Right lobe of liver (tissue), 6 donors: ENCODE measurements around the gene CRYBG1. TPM values are rescaled to one million over a fixed set of nuclear protein-coding genes. Genes with fewer than 3 reads are reported as not detected.

Experiments used
- ATAC-seq, 4 donors: fragments of 200-7000 bp; cut with Tn5 transposase; one replicate each; pipeline ENCODE4 v1.9.1; 2020; ENCODE audit warnings: mild to moderate bottlenecking in 4 of 4, moderate library complexity in 4 of 4
- DNase-seq, 3 donors: peaks; one replicate each; pipeline ENCODE4 v3.0.0-alpha.2; 2020
- H3K27ac ChIP-seq, 3 donors: fragments of 200-600 bp; one replicate each; pipeline ENCODE4 v1.8.0; 2022
- H3K27me3 ChIP-seq, 2 donors: fragments of 200-600 bp; one replicate each; pipeline ENCODE4 v1.8.0; 2022
- H3K36me3 ChIP-seq, 4 donors: fragments of 200-600 bp; sonication (generic) in 1 of 4; one replicate each; pipeline versions ENCODE4 v1.5.1 to v1.8.0; 2017 to 2022; ENCODE audit warnings: control low read depth in 1 of 4
- H3K4me1 ChIP-seq, 4 donors: fragments of 200-600 bp; sonication (generic) in 1 of 4; one replicate each; pipeline versions ENCODE4 v1.5.1 to v1.8.0; 2017 to 2022; ENCODE audit warnings: control low read depth in 1 of 4
- H3K4me3 ChIP-seq, 3 donors: fragments of 200-600 bp; one replicate each; pipeline ENCODE4 v1.8.0; 2022
- H3K9me3 ChIP-seq, 4 donors: fragments of 200-600 bp; sonication (generic) in 1 of 4; one replicate each; pipeline versions ENCODE4 v1.5.1 to v1.8.0; 2017 to 2022; ENCODE audit warnings: control low read depth in 1 of 4
- POLR2A ChIP-seq: fragments of 450-650 bp; IDR thresholded peaks from one replicate; pipeline ENCODE4 v1.6.1; 2017; ENCODE audit warnings: antibody characterized with exemption, mild to moderate bottlenecking
- WGBS: methylation state at CpG from one replicate; pipeline ENCODE4 v1.1.6; 2018; ENCODE audit warnings: low coverage, low lambda C conversion rate; ENCODE audit not compliant: insufficient coverage; ENCODE audit errors: missing lambda C conversion rate; 5-methylcytosine and 5-hydroxymethylcytosine counted together
- intact Hi-C, 2 donors: fragments of 100-400 bp; cut with DNase I; formaldehyde crosslinking; loops; one replicate each; pipeline versions ENCODE4 v1.11.2 to v1.14.1; 2022
- total RNA-seq, 6 experiments: library from RNA; depleted of rRNA in 2 of 6; stranded (reverse); fragments of >200 nt in 2 of 6; fragmentation: NEBNext Ultra II Directional in 3 of 6; extraction: Animal tissue kit (Norgen Biotek cat#: 25700) in 3 of 6; gene quantifications; one replicate each; pipeline versions ENCODE4 v1.1.0 to v1.2.4, GENCODE V29; 2016 to 2023
- TF ChIP-seq, protein P1 (sequence below), 4 donors: fragments of 200-600 bp in 3 of 4; fragments of 450-650 bp in 1 of 4; IDR thresholded peaks; one replicate each; pipeline versions ENCODE4 v1.5.1 to v1.8.0; 2016 to 2022; ENCODE audit warnings: antibody characterized with exemption in 4 of 4, mild to moderate bottlenecking in 2 of 4
- donor health status: DM: no; HTN: yes; CAD: no.
- donor health status: DM: no; HTN: no; CAD: no.
- donor health status: DM: no; HTN: no; CAD: no.
- donor health status: DM: no; HTN: yes; CAD: no.
- donor health status: DM: no; HTN: yes; CAD: no.

CRYBG1 gene
- total RNA-seq, 6 experiments from 2014 or later, result 6.8 to 10.9 (median 7.9) TPM

DNA sequence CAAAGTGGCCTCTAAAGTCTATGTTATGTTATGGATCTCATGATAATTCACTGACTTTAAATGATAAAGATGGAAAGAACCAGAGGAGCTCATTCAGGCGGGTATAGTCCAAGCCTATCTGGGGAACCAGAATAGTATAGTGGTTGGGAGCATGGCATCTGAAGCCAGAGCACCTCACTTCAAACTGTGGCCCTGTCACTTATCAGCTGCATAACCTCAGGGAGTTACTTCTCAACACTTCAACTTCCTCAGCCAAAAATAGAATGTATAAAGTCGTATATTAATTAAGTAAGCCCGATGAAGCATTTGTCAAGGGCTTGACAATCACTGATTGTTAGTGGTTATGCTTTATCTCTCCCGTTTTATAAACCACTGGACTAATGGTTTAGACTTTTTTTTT lies 156.1 kb downstream of the CRYBG1 start:
- no peaks in the 10 kb centered on the region for H3K27me3 ChIP-seq
- no peak overlapping the region for H3K27ac ChIP-seq
- ATAC-seq (no peak), DNase-seq (no peak)
- intact Hi-C loops, result no loop called here
- no peaks in the 10 kb centered on the region for H3K36me3 ChIP-seq
- H3K4me3 ChIP-seq, result no peak overlapping the region
- H3K9me3 ChIP-seq, result no peaks in the 10 kb centered on the region
- TF ChIP-seq POLR2A, result no peak
- TF ChIP-seq, protein P1, sequence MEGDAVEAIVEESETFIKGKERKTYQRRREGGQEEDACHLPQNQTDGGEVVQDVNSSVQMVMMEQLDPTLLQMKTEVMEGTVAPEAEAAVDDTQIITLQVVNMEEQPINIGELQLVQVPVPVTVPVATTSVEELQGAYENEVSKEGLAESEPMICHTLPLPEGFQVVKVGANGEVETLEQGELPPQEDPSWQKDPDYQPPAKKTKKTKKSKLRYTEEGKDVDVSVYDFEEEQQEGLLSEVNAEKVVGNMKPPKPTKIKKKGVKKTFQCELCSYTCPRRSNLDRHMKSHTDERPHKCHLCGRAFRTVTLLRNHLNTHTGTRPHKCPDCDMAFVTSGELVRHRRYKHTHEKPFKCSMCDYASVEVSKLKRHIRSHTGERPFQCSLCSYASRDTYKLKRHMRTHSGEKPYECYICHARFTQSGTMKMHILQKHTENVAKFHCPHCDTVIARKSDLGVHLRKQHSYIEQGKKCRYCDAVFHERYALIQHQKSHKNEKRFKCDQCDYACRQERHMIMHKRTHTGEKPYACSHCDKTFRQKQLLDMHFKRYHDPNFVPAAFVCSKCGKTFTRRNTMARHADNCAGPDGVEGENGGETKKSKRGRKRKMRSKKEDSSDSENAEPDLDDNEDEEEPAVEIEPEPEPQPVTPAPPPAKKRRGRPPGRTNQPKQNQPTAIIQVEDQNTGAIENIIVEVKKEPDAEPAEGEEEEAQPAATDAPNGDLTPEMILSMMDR (IDR thresholded peaks at IDR 0.05), result no peak
- 39% methylated on average over 4 of the region's 4 CpGs for WGBS
- peaks cover 0 to 21% (median under 1%) of the 10 kb centered on the region in 4 donors for H3K4me1 ChIP-seq

DNA sequence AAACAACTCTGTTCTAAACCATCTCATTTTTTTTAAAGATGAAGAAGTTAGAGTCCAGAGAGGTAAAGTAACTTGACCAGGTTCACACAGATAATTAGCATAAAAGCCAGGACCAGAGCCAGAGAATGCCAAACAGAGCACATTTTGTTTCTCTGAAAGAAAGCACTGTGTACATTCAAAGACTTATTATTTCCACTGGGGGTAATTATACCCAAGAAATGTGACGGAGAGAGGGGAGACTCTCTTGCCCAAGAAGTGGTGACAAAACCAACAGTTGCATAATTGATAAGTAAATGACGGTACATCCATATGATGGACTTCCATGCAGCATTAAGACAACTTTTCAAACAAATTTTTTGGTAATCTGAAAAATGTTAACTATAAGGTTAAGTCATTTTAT lies 157.2 kb downstream of the CRYBG1 start:
- intact Hi-C loops, result no loop called here
- no peak for ATAC-seq

DNA sequence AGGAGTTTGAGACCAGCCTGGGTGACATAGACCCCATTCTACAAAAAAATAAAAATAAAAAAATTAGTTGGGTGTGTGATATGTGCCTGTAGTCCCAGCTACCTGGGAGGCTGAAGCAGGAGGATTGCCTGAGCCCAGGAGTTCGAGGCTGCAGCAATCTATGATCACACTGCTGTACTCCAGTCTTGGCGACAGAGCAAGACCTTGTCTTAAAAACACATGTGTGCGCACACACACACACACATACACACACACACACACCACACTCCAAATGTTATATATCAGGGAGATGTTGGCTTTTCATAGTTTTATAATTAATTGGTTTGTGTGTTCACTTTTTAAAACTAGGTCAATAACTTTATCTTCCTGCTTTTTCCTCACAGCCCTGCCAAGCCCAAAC lies 158.2 kb downstream of the CRYBG1 start:
- ATAC-seq, result no peak
- TF ChIP-seq POLR2A, result no peak
- TF ChIP-seq, protein P1 (IDR thresholded peaks at IDR 0.05), result no peak
- no CpG with 5 or more reads among the region's 3 CpGs for WGBS
- Histone ChIP-seq H3K4me1 (peaks cover 0 to 9% (median 0%) of the 10 kb centered on the region in 4 donors), H3K36me3 (no peaks in the 10 kb centered on the region), H3K27me3 (no peaks in the 10 kb centered on the region), H3K27ac (no peak overlapping the region), H3K9me3 (no peaks in the 10 kb centered on the region), H3K4me3 (no peak overlapping the region)
- intact Hi-C loops, result no loop called here
- DNase-seq, result no peak

More for the DNA sequence above, 157.2 kb downstream of the CRYBG1 start:
- WGBS, result 67% methylated on average over 2 of the region's 2 CpGs
- TF ChIP-seq, protein P1 (IDR thresholded peaks at IDR 0.05), result no peak
- TF ChIP-seq POLR2A, result no peak
- Histone ChIP-seq H3K9me3 (no peaks in the 10 kb centered on the region), H3K4me3 (no peak overlapping the region), H3K36me3 (no peaks in the 10 kb centered on the region), H3K4me1 (peaks cover 0 to 16% (median 0%) of the 10 kb centered on the region in 4 donors), H3K27me3 (no peaks in the 10 kb centered on the region), H3K27ac (no peak overlapping the region)
- DNase-seq, result no peak

DNA sequence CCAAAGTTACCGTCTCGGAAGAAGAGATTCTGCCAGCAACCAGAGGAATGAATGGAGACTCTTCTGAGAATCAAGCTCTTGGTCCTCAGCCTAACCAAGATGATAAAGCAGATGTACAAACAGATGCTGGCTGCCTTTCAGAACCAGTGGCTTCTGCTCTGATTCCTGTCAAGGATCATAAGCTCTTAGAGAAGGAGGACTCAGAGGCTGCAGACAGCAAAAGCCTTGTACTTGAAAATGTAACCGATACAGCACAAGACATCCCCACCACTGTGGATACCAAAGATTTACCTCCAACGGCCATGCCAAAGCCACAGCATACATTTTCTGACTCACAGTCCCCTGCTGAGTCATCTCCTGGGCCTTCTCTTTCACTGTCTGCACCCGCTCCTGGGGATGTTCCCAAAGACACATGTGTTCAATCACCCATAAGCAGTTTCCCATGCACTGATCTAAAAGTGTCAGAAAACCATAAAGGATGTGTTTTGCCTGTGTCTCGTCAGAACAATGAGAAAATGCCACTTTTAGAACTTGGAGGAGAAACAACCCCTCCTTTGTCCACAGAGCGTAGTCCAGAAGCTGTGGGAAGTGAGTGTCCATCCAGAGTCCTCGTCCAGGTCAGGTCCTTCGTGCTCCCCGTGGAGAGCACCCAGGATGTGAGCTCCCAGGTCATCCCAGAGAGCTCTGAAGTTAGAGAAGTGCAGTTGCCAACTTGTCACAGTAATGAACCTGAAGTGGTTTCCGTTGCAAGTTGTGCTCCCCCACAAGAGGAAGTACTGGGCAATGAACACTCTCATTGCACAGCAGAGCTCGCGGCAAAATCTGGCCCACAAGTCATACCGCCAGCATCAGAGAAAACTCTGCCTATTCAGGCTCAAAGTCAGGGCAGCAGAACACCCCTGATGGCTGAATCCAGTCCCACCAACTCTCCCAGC lies 159.2 kb downstream of the CRYBG1 start:
- ATAC-seq, result peak; percentile 62 to 78 (median 66)
- Histone ChIP-seq H3K27ac (peak overlapping the region in 2 of 3 donors; percentile 10 to 45), H3K9me3 (no peaks in the 10 kb centered on the region), H3K27me3 (no peaks in the 10 kb centered on the region), H3K36me3 (no peaks in the 10 kb centered on the region), H3K4me1 (peaks cover 0 to 7% (median 2%) of the 10 kb centered on the region in 4 donors), H3K4me3 (no peak overlapping the region)
- intact Hi-C loops, result no loop called here
- TF ChIP-seq POLR2A, result no peak
- TF ChIP-seq, protein P1 (IDR thresholded peaks at IDR 0.05), result no peak
- WGBS, result 58% methylated on average over 10 of the region's 14 CpGs
- peak in 1 of 3 donors; percentile 42 for DNase-seq
